Testis (tissue), 2 donors: ENCODE measurements around the gene ABHD17A.

Source experiments
- POLR2A ChIP-seq: fragments of 450-650 bp; IDR thresholded peaks from one replicate; pipeline ENCODE4 v1.6.1; 2017; ENCODE audit warnings: antibody characterized with exemption, mild to moderate bottlenecking, moderate library complexity
- TF ChIP-seq, protein P1 (sequence below), 3 experiments: fragments of 450-650 bp in 2 of 3; fragments of 200-600 bp in 1 of 3; sonication (generic) in 1 of 3; IDR thresholded peaks; one replicate each; pipeline ENCODE4 v1.5.1; 2016 to 2019; ENCODE audit warnings: antibody characterized with exemption in 3 of 3, mild to moderate bottlenecking in 2 of 3, moderate library complexity in 1 of 3

DNA sequence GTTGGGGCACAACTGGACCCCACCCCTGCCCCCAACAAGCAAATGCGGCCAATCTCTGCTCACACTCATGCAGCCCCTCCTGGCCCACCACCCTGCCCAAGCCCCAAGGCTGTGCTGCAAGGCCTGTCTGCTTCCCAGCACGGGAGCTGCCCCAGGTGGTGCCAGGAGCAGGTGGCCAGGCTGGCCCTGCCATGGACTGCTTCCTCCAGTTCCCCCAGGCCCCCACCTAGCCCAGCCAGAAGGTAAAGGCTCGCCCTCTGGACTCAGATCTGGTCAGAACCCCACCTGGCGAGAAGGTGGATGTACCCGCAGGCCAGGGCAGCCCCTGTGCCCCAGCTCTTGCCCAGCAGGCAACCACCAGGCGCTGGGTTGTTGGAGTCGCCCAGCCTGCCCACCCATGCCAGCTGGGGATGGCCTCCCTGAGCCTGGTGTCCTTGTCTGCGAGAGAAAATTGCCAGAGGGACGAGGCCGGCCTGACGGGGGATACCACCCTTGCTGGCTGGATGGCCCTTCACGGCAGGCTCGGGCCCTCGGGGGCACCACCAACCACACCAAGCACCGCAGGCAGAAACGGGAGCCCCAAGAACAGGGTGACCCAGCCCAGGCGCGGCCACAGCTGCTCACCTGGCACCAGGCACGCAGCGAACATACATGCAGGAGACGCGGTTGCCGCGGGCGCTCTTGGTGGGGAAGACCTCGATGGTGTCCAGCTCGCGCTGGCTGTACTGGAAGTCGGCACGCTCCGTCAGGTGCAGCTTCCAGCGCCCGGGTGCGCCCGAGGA lies 4.5 kb downstream of the ABHD17A start:
- TF ChIP-seq, protein P1, sequence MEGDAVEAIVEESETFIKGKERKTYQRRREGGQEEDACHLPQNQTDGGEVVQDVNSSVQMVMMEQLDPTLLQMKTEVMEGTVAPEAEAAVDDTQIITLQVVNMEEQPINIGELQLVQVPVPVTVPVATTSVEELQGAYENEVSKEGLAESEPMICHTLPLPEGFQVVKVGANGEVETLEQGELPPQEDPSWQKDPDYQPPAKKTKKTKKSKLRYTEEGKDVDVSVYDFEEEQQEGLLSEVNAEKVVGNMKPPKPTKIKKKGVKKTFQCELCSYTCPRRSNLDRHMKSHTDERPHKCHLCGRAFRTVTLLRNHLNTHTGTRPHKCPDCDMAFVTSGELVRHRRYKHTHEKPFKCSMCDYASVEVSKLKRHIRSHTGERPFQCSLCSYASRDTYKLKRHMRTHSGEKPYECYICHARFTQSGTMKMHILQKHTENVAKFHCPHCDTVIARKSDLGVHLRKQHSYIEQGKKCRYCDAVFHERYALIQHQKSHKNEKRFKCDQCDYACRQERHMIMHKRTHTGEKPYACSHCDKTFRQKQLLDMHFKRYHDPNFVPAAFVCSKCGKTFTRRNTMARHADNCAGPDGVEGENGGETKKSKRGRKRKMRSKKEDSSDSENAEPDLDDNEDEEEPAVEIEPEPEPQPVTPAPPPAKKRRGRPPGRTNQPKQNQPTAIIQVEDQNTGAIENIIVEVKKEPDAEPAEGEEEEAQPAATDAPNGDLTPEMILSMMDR (IDR thresholded peaks at IDR 0.05) = no peak
- TF ChIP-seq POLR2A = no peak
